Measurements from ENCODE around the gene SMIM44.
"Not testable (repeated sequence)": the region's sequence is repeated elsewhere in the genome, so short reads cannot be mapped to it uniquely, and the experiment has no call there.

The SMIM44 gene

DNA sequence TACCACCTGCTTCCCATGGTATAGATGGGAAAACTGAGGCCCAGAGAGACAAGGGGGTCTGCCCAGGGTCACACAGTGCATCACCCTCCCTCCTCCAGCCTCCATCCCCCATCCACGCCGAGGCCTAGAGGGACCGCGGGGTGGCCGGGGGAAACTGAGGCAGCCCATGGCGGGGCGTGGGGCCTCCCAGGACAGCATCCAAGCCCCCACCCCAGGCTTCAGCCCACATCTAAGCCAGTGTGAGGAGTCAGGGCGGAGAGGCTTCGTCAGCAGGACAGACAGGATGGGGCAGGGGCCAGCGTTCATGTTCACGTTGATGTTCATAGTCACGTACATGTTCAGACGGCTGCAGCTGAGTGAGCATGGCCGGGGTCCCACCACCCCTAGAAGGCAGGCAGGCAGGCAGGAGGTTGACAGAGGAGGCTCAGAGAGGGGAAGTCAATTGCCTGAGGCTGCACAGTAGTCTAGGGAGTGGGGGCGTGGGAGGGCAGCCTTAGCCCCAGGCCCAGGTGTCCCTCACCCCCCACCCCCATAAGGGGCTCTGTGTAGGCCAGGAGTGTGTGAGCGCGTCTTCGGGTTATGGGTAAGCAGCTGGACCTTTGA is 26.2 kb downstream of the SMIM44 start:
- DNase-seq, result no peak

DNA sequence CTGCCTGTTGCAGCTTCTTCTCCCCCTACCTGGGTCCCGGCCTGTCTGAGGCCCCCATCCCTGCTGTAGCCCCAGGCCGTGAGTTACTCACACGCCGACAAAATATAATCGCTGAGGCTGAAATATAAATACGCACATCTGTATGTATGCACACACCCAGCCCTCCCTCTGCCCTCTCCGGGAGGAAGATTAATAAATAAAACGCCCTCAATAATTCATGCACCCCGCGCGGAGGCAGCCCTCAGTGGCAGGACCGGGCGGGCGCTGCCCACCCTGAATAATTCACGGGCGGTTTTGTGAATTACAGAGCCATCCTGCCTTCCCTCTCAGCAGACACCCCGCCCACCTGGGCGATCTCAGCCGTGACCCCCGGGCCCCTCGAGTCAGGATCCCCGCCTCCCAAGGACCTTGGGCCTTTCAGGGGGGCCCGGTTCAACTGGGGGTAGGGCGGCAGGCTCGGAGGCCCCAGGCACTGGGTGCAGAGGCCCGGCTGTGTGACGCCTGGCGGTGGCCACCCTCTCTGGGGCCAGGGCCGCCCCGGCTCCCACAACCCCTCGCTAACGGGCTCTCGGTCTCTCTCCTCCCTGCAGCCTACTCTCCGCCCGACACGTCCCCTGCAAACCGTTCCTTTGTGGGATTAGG is 27.2 kb downstream of the SMIM44 start:
- no peak for DNase-seq

- no peak for DNase-seq
These were observed 27.8 kb downstream of the SMIM44 start for GRCh38 chr19:3455393-3455955.

GRCh38 chr19:3454656-3455392 is 28.4 kb downstream of the SMIM44 start:
- no peak for DNase-seq

- DNase-seq, result no peak
These were observed 29.4 kb downstream of the SMIM44 start for GRCh38 chr19:3453840-3454239.

DNA sequence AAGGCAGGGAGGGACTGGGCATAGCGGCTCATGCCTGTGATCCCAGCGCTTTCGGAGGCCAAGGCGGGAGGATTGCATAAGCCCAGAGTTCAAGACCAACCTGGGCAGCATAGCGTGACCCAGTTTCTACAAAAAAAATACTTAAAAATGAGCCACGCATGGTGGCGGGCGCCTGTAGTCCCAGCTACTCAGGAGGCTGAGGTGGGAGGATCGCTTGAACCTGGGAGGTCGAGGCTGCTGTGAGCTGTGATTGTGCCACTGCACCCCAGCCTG is 30.4 kb downstream of the SMIM44 start:
- not testable (repeated sequence) for DNase-seq

- DNase-seq, result no peak
These were observed 30.9 kb downstream of the SMIM44 start for GRCh38 chr19:3452171-3452941.

GRCh38 chr19:3451451-3451866 is 31.8 kb downstream of the SMIM44 start:
- no peak for DNase-seq

- no peak for DNase-seq
These were observed 32.3 kb downstream of the SMIM44 start for GRCh38 chr19:3450796-3451411.

DNA sequence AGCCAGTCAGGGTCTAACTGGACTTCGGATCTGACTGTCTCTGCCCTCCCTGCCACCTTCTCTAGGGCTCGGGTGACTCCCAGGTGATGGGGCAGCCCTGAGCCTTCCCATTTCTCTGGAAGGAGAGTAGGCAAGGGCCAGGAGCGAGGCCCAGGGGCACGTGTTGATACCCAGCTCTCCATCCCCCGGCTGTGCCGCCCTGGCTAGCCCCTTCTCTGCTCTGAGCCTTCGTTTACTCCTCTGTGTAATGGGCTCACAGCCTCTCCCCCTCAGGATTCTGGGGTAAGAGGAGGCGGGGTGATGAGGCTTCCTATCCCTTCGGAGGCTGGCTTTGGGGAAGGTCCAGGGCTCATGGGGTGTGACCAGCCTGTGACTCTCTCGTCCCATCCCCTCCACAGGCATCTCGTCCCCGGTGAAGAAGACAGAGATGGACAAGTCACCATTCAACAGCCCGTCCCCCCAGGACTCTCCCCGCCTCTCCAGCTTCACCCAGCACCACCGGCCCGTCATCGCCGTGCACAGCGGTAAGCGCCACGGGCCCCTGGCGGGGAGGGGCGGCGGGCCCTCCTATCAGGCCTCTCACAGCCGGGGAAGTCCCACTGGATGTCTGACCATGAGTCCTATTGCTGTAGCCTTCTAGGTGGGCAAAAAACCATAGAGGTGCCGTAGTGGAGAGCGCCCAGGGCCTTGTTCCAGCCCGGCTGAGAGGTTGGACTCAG is 34.5 kb downstream of the SMIM44 start:
- no peak for DNase-seq

DNA sequence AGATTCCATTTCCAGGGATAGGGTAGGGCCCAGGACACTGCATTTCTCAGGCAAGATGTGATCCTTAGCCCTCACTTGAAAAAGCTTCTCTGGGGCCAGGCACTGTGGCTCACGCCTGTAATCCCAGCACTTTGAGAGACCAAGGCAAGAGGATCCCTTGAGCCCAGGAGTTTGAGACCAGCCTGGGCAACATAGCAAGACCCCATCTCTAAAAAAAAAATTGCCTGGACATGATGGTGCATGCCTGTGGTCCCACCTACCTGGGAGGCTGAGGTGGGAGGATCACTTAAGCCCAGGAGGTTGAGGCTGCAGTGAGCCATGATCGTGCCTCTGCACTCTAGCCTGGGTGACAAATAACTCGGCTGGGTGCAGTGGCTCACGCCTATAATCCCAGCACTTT is 36.6 kb downstream of the SMIM44 start:
- DNase-seq, result not testable (repeated sequence)

DNA sequence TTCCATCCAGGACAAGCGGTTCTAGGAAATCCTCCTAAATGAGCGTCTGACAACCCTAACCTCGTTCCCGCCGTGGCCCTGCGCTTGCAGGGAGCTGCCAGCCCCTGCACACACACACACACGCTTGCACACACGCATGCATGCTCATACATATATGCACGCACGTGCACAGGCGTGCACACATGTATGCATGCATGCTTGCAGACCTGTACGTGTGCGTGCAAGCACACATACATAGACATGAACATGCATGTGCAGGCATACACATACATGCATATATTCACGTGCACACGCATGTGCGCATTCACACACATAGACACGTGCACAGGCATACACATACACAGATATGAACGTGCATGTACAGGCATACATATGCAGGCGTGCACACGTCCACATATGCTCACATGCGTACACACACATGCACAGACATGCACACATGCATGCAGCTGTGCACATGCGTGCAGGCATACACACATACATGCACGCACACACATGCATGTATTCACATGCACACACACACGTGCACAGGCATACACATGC is 38.5 kb downstream of the SMIM44 start:
- no peak for DNase-seq

- DNase-seq, result no peak
These were observed 39.2 kb downstream of the SMIM44 start for GRCh38 chr19:3443840-3444694.

- DNase-seq, result no peak
These were observed 40.7 kb downstream of the SMIM44 start for GRCh38 chr19:3442487-3443071.

- no peak for DNase-seq
These were observed 41.3 kb downstream of the SMIM44 start for GRCh38 chr19:3441986-3442329.

DNA sequence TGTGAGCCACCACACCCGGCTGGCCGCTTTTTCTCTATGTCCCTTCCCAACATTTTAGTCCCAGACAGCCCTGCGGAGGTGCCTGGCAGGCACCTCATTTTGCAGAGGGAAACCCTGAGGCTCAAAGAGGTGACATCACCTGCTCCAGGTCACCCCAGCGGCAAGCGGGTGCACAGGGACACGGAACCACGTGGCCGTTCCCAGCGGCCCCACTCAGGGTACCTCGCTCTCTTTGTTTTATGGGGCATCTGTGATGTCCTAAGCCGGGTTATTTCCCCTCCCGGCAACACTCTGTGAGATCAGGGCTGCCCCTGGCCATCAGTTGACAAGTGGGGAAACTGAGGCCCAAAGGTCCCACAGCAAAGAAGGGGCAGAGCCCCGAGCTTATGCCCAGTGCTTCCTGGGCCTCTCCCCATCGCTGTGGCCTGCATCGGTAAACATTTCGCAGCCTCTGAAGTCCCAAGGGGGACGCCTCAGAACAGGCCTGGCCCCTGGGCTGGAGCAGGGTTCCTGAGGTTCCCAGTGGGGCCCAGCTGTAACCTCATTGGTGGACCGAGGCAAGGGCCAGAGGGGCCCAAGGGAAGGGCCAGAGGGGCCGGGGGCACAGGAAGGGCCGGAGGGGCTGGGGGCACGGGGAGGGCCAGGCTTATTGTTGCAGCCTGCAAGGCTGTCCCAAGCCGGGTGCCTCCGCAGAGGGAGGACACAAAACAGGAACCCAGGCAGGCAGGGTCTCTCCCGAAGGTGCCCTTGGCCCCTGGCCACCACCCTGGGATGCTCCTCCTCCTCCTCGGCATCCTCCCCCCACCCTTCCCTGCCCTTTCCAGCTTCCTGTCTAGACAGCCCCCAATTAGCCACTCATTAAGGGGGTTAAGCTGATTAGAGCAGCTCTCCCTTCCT is 41.9 kb downstream of the SMIM44 start:
- no peak for DNase-seq

DNA sequence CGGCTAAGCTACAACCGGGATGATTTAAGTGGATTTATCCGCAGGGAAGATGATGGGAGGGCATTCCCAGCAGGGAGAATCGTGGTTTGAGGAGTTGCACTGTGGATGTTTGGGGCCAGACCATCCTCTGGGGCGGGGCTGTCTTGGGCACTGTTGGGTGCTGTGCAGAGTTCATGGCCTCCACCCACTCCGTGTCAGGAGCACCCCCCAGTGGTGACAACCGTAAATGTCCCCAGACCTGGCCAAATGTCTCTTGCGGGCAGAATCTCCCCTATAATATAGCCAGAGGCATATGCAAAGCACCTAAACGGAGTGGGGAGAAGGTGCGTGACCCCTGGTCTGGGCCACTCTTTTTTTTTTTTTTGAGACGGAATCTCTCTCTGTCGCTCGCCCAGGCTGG is 43.2 kb downstream of the SMIM44 start:
- peak; percentile 29 for DNase-seq

DNA sequence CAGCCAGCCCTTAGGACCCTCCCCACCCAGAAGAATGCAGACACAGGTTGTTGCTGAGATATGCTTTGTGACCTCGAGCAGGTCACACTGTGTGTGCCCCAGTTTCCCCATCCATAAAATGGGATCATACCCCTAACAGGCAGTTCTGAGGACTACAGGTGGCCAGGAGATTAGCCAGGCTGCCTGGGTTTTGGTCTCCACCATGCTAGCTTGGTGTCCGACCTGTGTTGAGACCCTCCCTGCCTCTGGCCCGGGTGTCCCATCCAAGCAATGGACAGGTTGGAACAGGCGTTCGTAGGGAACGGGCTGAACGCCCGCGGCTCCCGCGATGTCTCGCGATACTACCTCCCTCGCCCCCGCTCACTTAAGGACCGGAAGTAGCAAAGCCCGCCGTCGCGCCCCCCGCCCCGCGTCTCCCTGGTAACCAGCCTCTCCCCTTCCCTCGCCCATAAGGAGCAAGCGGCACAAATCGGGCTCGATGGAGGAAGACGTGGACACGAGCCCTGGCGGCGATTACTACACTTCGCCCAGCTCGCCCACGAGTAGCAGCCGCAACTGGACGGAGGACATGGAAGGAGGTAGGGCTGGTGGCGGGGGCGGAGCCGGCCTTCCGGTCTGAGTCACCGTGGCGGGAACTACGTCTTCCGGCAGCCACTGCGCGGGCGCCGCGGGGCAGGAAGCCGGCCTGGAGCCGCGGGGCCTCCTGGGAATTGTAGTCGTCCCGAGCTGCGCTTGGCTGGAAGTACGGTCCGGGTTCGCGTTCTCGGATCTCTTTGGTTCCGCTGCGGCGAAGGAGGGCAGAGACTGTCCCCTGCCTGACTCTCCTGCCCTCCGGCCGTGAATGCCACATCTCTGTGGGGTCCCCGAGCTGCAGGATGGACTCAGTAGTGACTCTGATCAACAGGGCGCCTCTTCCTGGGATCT is 48.3 kb downstream of the SMIM44 start:
- DNase-seq, result peak; percentile 89
